GM12891 (cell line): ENCODE results near the gene C4BPA.

Experiments
- PAX5 ChIP-seq: IDR thresholded peaks from 2 replicates; pipeline ENCODE4 v1.6.1; 2011; ENCODE audit warnings: low read length, moderate library complexity, mild to moderate bottlenecking; ENCODE audit not compliant: insufficient read depth, severe bottlenecking
- POLR2A ChIP-seq: IDR thresholded peaks from 2 replicates; pipeline ENCODE4 v1.6.1; 2011; ENCODE audit warnings: low read depth, low read length, control low read depth
- POLR2AphosphoS5 ChIP-seq: IDR thresholded peaks from 2 replicates; pipeline ENCODE4 v1.6.1; 2011; ENCODE audit warnings: low read depth, low read length, control low read depth
- POU2F2 ChIP-seq: IDR thresholded peaks from 2 replicates; pipeline ENCODE4 v1.6.1; 2011; ENCODE audit warnings: low read depth, mild to moderate bottlenecking, control low read depth, low read length, moderate library complexity
- SPI1 ChIP-seq: IDR thresholded peaks from 2 replicates; pipeline ENCODE4 v1.6.1; 2011; ENCODE audit warnings: low read depth, low read length, control low read depth
- TAF1 ChIP-seq: IDR thresholded peaks from 2 replicates; pipeline ENCODE4 v1.6.1; 2011; ENCODE audit warnings: low read depth, low read length, control low read depth

DNA sequence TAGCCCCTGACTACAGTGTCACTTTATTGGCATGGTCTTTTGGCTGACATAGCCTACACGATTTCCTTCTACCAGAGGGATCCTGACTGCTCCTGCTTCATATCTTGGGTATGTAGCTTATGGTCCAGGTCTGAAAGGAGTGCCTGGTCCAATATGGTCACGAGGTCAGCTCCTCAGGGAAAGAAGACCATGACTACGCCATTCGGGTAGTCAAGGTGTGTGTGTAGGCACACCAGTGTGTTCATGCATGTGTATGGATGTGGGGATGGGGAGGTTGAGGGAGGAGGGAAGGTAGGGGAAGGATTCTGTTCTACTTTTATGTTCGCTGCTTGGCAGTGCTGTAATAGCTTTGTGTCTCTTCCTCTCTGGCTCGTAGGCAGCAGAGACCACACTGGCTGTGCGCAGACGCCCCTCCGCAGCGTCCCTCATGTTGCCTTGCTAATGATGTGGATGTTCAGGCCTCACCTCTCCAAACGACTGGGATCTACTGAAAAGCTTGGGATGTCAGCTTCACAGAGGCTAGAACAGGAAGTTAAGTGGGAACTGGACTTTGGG is 25.4 kb upstream of the C4BPA start:
- no peak for TF ChIP-seq TAF1
- no peak for TF ChIP-seq POLR2A
- no peak for TF ChIP-seq POLR2AphosphoS5
- no peak for TF ChIP-seq SPI1
- TF ChIP-seq PAX5 = no peak
- no peak for TF ChIP-seq POU2F2
